ENCODE data around the gene SHMT2. TPM values are rescaled to one million over a fixed set of nuclear protein-coding genes. Genes with fewer than 3 reads are reported as not detected.
"Not testable (repeated sequence)": the region's sequence is repeated elsewhere in the genome, so short reads cannot be mapped to it uniquely, and the experiment has no call there.

Gene SHMT2
- total RNA-seq, 1 experiment from 2014 or later: 343 TPM

- DNase-seq, H3K27me3 ChIP-seq, H3K9me3 ChIP-seq, H3K4me3 ChIP-seq: not testable (repeated sequence)
- H3K36me3 ChIP-seq: peaks cover 20% of the 10 kb centered on the region
Measured at GRCh38 chr12:57282073-57282472, 52.6 kb downstream of the SHMT2 start.

Other genes with a start within 250 kb of the SHMT2 start
- 3.1 and 3.3 TPM in 2 replicates for gene ZBTB39, start 223.2 kb upstream of the SHMT2 start, total RNA-seq (2014; rRNA removed; shearing (Covaris generic); ENCODE audit: low replicate concordance)
- 0.36 TPM in 1 of 2 replicates, not detected in the other for gene TAC3, start 213.2 kb upstream of the SHMT2 start, total RNA-seq (2014; rRNA removed; shearing (Covaris generic); ENCODE audit: low replicate concordance)
- gene MYO1A, start 179.6 kb upstream of the SHMT2 start, total RNA-seq (2014; rRNA removed; shearing (Covaris generic); ENCODE audit: low replicate concordance): not detected in 2 replicates
- 14.6 and 14.9 TPM in 2 replicates for gene NEMP1, start 150.9 kb upstream of the SHMT2 start, total RNA-seq (2014; rRNA removed; shearing (Covaris generic); ENCODE audit: low replicate concordance)
- gene NAB2, start 140.6 kb upstream of the SHMT2 start, total RNA-seq (2014; rRNA removed; shearing (Covaris generic); ENCODE audit: low replicate concordance): 28.7 and 45.1 TPM in 2 replicates
- 53.6 and 59.7 TPM in 2 replicates for gene STAT6, start 118.3 kb upstream of the SHMT2 start, total RNA-seq (2014; rRNA removed; shearing (Covaris generic); ENCODE audit: low replicate concordance)
- gene LRP1, start 101.2 kb upstream of the SHMT2 start, total RNA-seq (2014; rRNA removed; shearing (Covaris generic); ENCODE audit: low replicate concordance): 29.1 and 39.0 TPM in 2 replicates
- not detected in 2 replicates for gene LRP1-AS, start 82.1 kb upstream of the SHMT2 start, total RNA-seq (2014; rRNA removed; shearing (Covaris generic); ENCODE audit: low replicate concordance)
- gene NXPH4, start 12.9 kb upstream of the SHMT2 start, total RNA-seq (2014; rRNA removed; shearing (Covaris generic); ENCODE audit: low replicate concordance): 1.2 TPM in 1 of 2 replicates, not detected in the other
- 0.86 TPM in 1 of 2 replicates, not detected in the other for gene STAC3, start 21.5 kb downstream of the SHMT2 start, total RNA-seq (2014; rRNA removed; shearing (Covaris generic); ENCODE audit: low replicate concordance)
- 8.2 and 8.7 TPM in 2 replicates for gene R3HDM2, start 201.3 kb downstream of the SHMT2 start, total RNA-seq (2014; rRNA removed; shearing (Covaris generic); ENCODE audit: low replicate concordance)
- gene INHBC, start 205.1 kb downstream of the SHMT2 start, total RNA-seq (2014; rRNA removed; shearing (Covaris generic); ENCODE audit: low replicate concordance): not detected in 2 replicates
- gene INHBE, start 225.6 kb downstream of the SHMT2 start, total RNA-seq (2014; rRNA removed; shearing (Covaris generic); ENCODE audit: low replicate concordance): 3.5 and 7.4 TPM in 2 replicates
- 0.03 TPM in 1 of 2 replicates, not detected in the other for gene GLI1, start 230.1 kb downstream of the SHMT2 start, total RNA-seq (2014; rRNA removed; shearing (Covaris generic); ENCODE audit: low replicate concordance)